Measurements from ENCODE around the gene FAM25A.
"Not testable (repeated sequence)": the region's sequence is repeated elsewhere in the genome, so short reads cannot be mapped to it uniquely, and the experiment has no call there.

- not testable (repeated sequence) for TF ChIP-seq EP300 (IDR thresholded peaks at IDR 0.05); CBX8 (IDR thresholded peaks at IDR 0.05); CHD4 (IDR thresholded peaks at IDR 0.05; ENCODE audit: borderline replicate concordance); SREBF2 (IDR thresholded peaks at IDR 0.05)
These were observed 20.2 kb upstream of the FAM25A start for GRCh38 chr10:86999802-87000403.

Data from A549 (cell line).